Keratinocyte (primary cell): ENCODE data around the gene ATG10. TPM values are rescaled to one million over a fixed set of nuclear protein-coding genes. Genes with fewer than 3 reads are reported as not detected.
"Not testable (repeated sequence)": the region's sequence is repeated elsewhere in the genome, so short reads cannot be mapped to it uniquely, and the experiment has no call there.

Experiments used
- DNase-seq: peaks from one replicate; pipeline ENCODE4 v3.0.0-alpha.2; 2011; ENCODE audit warnings: low read depth, missing footprints, low spot score
- FAIRE-seq: peaks from 2 replicates; lab custom pipeline; 2011; peaks lifted over from hg19 to GRCh38; lab: Jason Lieb, UNC
- H2AFZ ChIP-seq: 2 replicates; pipeline ENCODE4 v1.6.0; 2012; ENCODE audit warnings: low read length, control low read depth, inconsistent platforms; ENCODE audit not compliant: control insufficient read depth
- H3K27ac ChIP-seq: 2 replicates; pipeline ENCODE4 v1.5.1; 2011; ENCODE audit warnings: low read length; ENCODE audit not compliant: control insufficient read depth, insufficient read depth
- H3K27me3 ChIP-seq: 3 replicates; pipeline ENCODE4 v1.6.0; 2011; ENCODE audit warnings: low read length; ENCODE audit not compliant: control insufficient read depth, insufficient read depth; ENCODE audit errors: extremely low read depth
- H3K36me3 ChIP-seq, 2 experiments: 2 replicates in 1 of 2; 3 replicates in 1 of 2; pipeline ENCODE4 v1.5.1; 2011; ENCODE audit warnings: low read length in 2 of 2, mild to moderate bottlenecking in 1 of 2; ENCODE audit not compliant: control insufficient read depth in 2 of 2, insufficient read depth in 2 of 2; ENCODE audit errors: extremely low read depth in 1 of 2
- H3K4me1 ChIP-seq: 3 replicates; pipeline ENCODE4 v1.5.1; 2011; ENCODE audit warnings: low read length; ENCODE audit not compliant: control insufficient read depth, insufficient read depth; ENCODE audit errors: extremely low read depth
- H3K4me2 ChIP-seq: 3 replicates; pipeline ENCODE4 v1.6.0; 2011; ENCODE audit warnings: low read depth, low read length; ENCODE audit not compliant: control insufficient read depth, insufficient read depth; ENCODE audit errors: extremely low read depth
- H3K4me3 ChIP-seq, 3 experiments: fragments of 200-600 bp in 1 of 3; sonication (generic) in 1 of 3; 2 replicates in 2 of 3; 3 replicates in 1 of 3; pipeline ENCODE4 v1.5.1; 2011 to 2016; ENCODE audit warnings: low read length in 3 of 3, mild to moderate bottlenecking in 3 of 3, control low read depth in 2 of 3, inconsistent platforms in 1 of 3, low read depth in 1 of 3, mixed read lengths in 1 of 3, mixed run types in 1 of 3, moderate library complexity in 1 of 3; ENCODE audit not compliant: control insufficient read depth in 2 of 3, insufficient read depth in 2 of 3; ENCODE audit errors: extremely low read depth in 1 of 3
- H3K79me2 ChIP-seq: 2 replicates; pipeline ENCODE4 v1.6.0; 2012; ENCODE audit warnings: low read length; ENCODE audit not compliant: control insufficient read depth, insufficient read depth
- H3K9ac ChIP-seq: 3 replicates; pipeline ENCODE4 v1.6.0; 2011; ENCODE audit warnings: low read length; ENCODE audit not compliant: control insufficient read depth, insufficient read depth; ENCODE audit errors: extremely low read depth
- H3K9me1 ChIP-seq: 3 replicates; pipeline ENCODE4 v1.6.0; 2011; ENCODE audit warnings: low read length; ENCODE audit not compliant: control insufficient read depth, insufficient read depth; ENCODE audit errors: extremely low read depth
- H3K9me3 ChIP-seq: 2 replicates; pipeline ENCODE4 v1.5.1; 2012; ENCODE audit warnings: low read depth, low read length; ENCODE audit not compliant: control insufficient read depth
- H4K20me1 ChIP-seq: 3 replicates; pipeline ENCODE4 v1.6.0; 2011; ENCODE audit warnings: low read length; ENCODE audit not compliant: control insufficient read depth, insufficient read depth; ENCODE audit errors: extremely low read depth
- EZH2 ChIP-seq: IDR thresholded peaks from one replicate; pipeline ENCODE4 v1.6.1; 2012; ENCODE audit warnings: inconsistent platforms, mild to moderate bottlenecking, low read length, moderate library complexity
- dilution Hi-C: fragments of 300-500 bp; cut with MboI; formaldehyde crosslinking; loops from one replicate; pipeline ENCODE4 v1.7.0; 2020; ENCODE audit warnings: low sequenced_read_pairs; ENCODE audit not compliant: extremely low pct_ligation_motif_present
- polyA plus RNA-seq, 5 experiments: library from polyadenylated mRNA; depleted of rRNA in 3 of 5; stranded (reverse) in 3 of 5; stranded (forward) in 1 of 5; unstranded in 1 of 5; fragments of >200 nt; gene quantifications; 1 replicate in 1 of 5; 2 replicates in 3 of 5; 3 replicates in 1 of 5; pipeline versions ENCODE4 v1.2.1 to v1.2.3, GENCODE V29; 2011 to 2012; ENCODE audit warnings: missing spikeins in 2 of 5, low read depth in 1 of 5, low replicate concordance in 1 of 5
- TF ChIP-seq, protein P1 (sequence below), 3 experiments: IDR thresholded peaks in 1 of 3; conservative IDR thresholded peaks in 1 of 3; optimal IDR thresholded peaks in 1 of 3; 2 replicates in 2 of 3; 3 replicates in 1 of 3; pipeline versions ENCODE3 to v1.5.1; 2011; ENCODE audit warnings: low read length in 3 of 3, mild to moderate bottlenecking in 3 of 3, moderate library complexity in 2 of 3, control low read depth in 1 of 3, inconsistent platforms in 1 of 3; ENCODE audit not compliant: insufficient read depth in 2 of 3; ENCODE audit errors: extremely low read depth in 1 of 3

ATG10 gene
- polyA plus RNA-seq, 1 donor (not counting 4 experiments of a cell fraction or from before 2014, with no cell fraction given), result 5.4 TPM

DNA sequence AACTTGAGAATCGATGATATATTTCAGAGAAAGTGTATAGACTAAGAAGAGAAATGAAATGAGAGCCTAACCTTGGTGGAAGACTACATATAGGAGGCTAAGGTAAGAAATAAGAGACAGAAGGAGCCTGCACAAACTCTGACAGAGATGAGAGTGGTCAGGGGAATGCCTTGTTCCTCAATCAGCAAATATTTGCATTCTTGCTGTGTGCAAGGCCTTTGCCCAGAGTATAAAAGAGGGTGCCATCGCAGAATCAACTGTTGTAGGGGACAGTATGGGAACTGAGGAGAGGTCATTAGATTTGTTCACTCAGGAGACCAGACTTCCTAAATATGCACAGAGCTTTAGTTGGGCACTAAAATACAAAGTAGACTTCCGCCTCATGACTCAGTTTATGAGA lies 137.2 kb downstream of the ATG10 start:
- Histone ChIP-seq H4K20me1 (no peaks in the 10 kb centered on the region), H3K4me1 (peaks cover 4% of the 10 kb centered on the region), H3K9me3 (no peaks in the 10 kb centered on the region), H3K27me3 (no peaks in the 10 kb centered on the region), H3K27ac (no peak overlapping the region), H2AFZ (no peak overlapping the region), H3K4me2 (no peak overlapping the region), H3K36me3 (no peaks in the 10 kb centered on the region), H3K79me2 (no peaks in the 10 kb centered on the region), H3K4me3 (no peak overlapping the region), H3K9me1 (no peaks in the 10 kb centered on the region), H3K9ac (no peak overlapping the region)
- dilution Hi-C loops, result no loop called here
- FAIRE-seq, result no peak
- DNase-seq, result no peak
- TF ChIP-seq, protein P1, sequence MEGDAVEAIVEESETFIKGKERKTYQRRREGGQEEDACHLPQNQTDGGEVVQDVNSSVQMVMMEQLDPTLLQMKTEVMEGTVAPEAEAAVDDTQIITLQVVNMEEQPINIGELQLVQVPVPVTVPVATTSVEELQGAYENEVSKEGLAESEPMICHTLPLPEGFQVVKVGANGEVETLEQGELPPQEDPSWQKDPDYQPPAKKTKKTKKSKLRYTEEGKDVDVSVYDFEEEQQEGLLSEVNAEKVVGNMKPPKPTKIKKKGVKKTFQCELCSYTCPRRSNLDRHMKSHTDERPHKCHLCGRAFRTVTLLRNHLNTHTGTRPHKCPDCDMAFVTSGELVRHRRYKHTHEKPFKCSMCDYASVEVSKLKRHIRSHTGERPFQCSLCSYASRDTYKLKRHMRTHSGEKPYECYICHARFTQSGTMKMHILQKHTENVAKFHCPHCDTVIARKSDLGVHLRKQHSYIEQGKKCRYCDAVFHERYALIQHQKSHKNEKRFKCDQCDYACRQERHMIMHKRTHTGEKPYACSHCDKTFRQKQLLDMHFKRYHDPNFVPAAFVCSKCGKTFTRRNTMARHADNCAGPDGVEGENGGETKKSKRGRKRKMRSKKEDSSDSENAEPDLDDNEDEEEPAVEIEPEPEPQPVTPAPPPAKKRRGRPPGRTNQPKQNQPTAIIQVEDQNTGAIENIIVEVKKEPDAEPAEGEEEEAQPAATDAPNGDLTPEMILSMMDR (optimal IDR thresholded peaks at IDR 0.05 in 1 of 3, IDR thresholded peaks at IDR 0.05 in 1 of 3, conservative IDR thresholded peaks at IDR 0.05 in 1 of 3; ENCODE audit: extremely low read depth in 1 of 3, insufficient read depth in 2 of 3, low read length in 3 of 3), result no peak
- TF ChIP-seq EZH2, result no peak

DNA sequence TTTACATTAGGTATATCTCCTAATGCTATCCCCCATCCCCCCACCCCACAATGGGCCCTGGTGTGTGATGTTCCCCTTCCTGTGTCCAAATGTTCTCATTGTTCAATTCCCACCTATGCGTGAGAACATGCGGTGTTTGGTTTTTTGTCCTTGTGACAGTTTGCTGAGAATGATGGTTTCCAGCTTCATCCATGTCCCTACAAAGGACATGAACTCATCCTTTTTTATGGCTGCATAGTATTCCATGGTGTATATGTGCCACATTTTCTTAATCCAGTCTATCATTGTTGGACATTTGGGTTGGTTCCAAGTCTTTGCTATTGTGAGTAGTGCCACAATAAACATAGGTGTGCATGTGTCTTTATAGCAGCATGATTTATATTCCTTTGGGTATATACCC lies 138.1 kb downstream of the ATG10 start:
- H3K27me3 ChIP-seq, H3K4me3 ChIP-seq, DNase-seq, H3K79me2 ChIP-seq, FAIRE-seq, H3K4me1 ChIP-seq, H4K20me1 ChIP-seq, H3K9me3 ChIP-seq, H3K4me2 ChIP-seq, H3K9me1 ChIP-seq, H3K36me3 ChIP-seq, H3K27ac ChIP-seq, dilution Hi-C loops, H2AFZ ChIP-seq, H3K9ac ChIP-seq: not testable (repeated sequence)

DNA sequence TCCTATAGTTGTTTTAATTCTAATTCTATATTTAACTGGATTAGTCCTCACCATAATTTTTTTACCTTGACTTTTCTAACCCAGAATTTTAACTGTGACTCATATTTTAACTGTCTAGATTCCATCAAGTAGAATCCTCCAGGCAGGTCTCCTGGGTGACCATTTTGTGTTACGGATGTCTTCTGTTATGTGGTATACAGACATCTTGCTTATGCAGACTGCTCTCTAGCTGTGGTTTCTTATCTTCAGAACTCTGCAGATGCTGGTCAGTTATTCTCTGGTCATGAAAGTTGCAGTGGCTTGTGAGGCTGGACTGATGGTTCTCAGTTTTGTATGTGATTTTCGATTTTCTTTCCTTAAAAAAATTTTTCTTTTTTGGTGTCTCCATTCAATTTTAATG lies 139.4 kb downstream of the ATG10 start:
- Histone ChIP-seq H3K4me2 (no peak overlapping the region), H3K27ac (no peak overlapping the region), H3K9me1 (no peaks in the 10 kb centered on the region), H3K4me3 (no peak overlapping the region), H4K20me1 (no peaks in the 10 kb centered on the region), H3K27me3 (no peaks in the 10 kb centered on the region), H3K9me3 (no peaks in the 10 kb centered on the region), H3K36me3 (no peaks in the 10 kb centered on the region), H3K9ac (no peak overlapping the region), H3K4me1 (peaks cover 4% of the 10 kb centered on the region), H2AFZ (no peak overlapping the region), H3K79me2 (no peaks in the 10 kb centered on the region)
- DNase-seq (no peak), FAIRE-seq (no peak)
- TF ChIP-seq, protein P1 (optimal IDR thresholded peaks at IDR 0.05 in 1 of 3, IDR thresholded peaks at IDR 0.05 in 1 of 3, conservative IDR thresholded peaks at IDR 0.05 in 1 of 3; ENCODE audit: extremely low read depth in 1 of 3, insufficient read depth in 2 of 3, low read length in 3 of 3), result no peak
- no peak for TF ChIP-seq EZH2
- dilution Hi-C loops, result no loop called here
